ENCODE measurements around the gene NME3. TPM values are rescaled to one million over a fixed set of nuclear protein-coding genes. Genes with fewer than 3 reads are reported as not detected.

The NME3 gene
- total RNA-seq, 1 experiment from 2014 or later: 76.9 TPM

DNA sequence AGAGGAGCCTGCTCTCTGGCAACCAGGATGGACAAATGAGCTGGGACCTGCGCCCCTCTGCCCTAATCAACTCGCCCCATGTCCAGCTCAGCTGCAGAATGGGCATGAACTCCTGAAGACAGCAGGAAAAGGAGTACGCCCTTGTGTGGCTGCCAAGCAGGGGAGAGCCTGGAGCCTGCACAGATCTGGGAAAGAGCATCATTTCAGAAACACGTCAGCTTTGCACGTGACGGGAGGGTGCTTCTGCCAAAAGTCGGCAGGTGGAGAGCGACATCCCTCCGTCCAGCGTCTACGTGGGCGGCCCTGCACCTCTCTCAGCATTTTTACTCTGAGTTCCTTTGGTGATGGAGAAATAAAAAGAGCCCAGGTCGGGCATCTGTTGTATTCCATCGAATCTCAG, 18.5 kb downstream of the NME3 start:
- Mint-ChIP-seq H3K36me3 (ENCODE audit: insufficient read depth in 1 of 3, low read depth in 3 of 3) (peaks cover 0 to 38% (median 34%) of the 10 kb centered on the region in 3 experiments; a peak in 6 of 7 replicates), H3K27ac (no peak overlapping the region), H3K9me3 (no peaks in the 10 kb centered on the region), H3K4me1 (no peaks in the 10 kb centered on the region), H3K27me3 (ENCODE audit: low read depth) (no peaks in the 10 kb centered on the region), H3K4me3 (no peak overlapping the region)
- Histone ChIP-seq H3K23me2 (ENCODE audit: insufficient read length, low read depth, low read length, poor library complexity, severe bottlenecking) (no peaks in the 10 kb centered on the region), H4K8ac (replicated peaks; ENCODE audit: insufficient read length, low read depth, low read length) (no peak overlapping the region), H2BK20ac (ENCODE audit: low read depth, low read length, poor library complexity, severe bottlenecking) (no peak overlapping the region), H3K27me3 (ENCODE audit: insufficient read depth, low read length) (no peaks in the 10 kb centered on the region), H3K23ac (ENCODE audit: insufficient read length, low read depth, low read length) (no peak overlapping the region), H2BK120ac (ENCODE audit: low read depth, low read length, poor library complexity, severe bottlenecking) (no peak overlapping the region), H3K4me2 (ENCODE audit: insufficient read depth, insufficient read length, low read length) (no peak overlapping the region), H3K4ac (ENCODE audit: low read depth, low read length) (no peak overlapping the region), H3K79me2 (ENCODE audit: insufficient read depth, low read length) (no peaks in the 10 kb centered on the region), H3K4me1 (ENCODE audit: insufficient read depth, low read length) (no peaks in the 10 kb centered on the region), H3K14ac (ENCODE audit: insufficient read depth, low read length) (no peak overlapping the region), H2AK5ac (ENCODE audit: insufficient read length, low read length) (no peak overlapping the region), H2AFZ (ENCODE audit: low read length) (no peak overlapping the region), H2BK12ac (ENCODE audit: insufficient read length, low read depth, low read length) (no peak overlapping the region), H4K91ac (ENCODE audit: insufficient read length, low read depth, low read length) (no peak overlapping the region), H3K9me3 (ENCODE audit: control insufficient read depth, low read depth, low read length) (no peaks in the 10 kb centered on the region), H3K18ac (ENCODE audit: insufficient read length, low read depth, low read length) (no peak overlapping the region), H3K56ac (ENCODE audit: insufficient read length, low read depth, low read length) (no peak overlapping the region), H3K79me1 (ENCODE audit: insufficient read depth, low read depth, low read length, poor library complexity, severe bottlenecking) (no peaks in the 10 kb centered on the region), H2BK15ac (ENCODE audit: low read depth, low read length) (no peak overlapping the region), H4K20me1 (ENCODE audit: control insufficient read depth, insufficient read depth, insufficient read length) (no peaks in the 10 kb centered on the region), H2BK5ac (ENCODE audit: insufficient read length, low read length) (no peak overlapping the region), H4K5ac (ENCODE audit: insufficient read length, low read depth, low read length) (no peak overlapping the region), H3K9ac (ENCODE audit: extremely low read depth, insufficient read length, low read length) (no peak overlapping the region), H3K27ac (ENCODE audit: insufficient read length, low read depth, low read length) (no peak overlapping the region), H3T11ph (ENCODE audit: low read length) (no peak overlapping the region)
- no peak for DNase-seq
- TF ChIP-seq CTCF (conservative IDR thresholded peaks at IDR 0.05): no peak
- no CpG with 5 or more reads among the region's 14 CpGs for WGBS (ENCODE audit: extremely low coverage, insufficient read length, low lambda C conversion rate)

All from H9 (cell line).